Neutrophil (primary cell): ENCODE measurements around the gene CD34.

Experiments used
- H3K27ac ChIP-seq: fragments of 200-600 bp; sonication (generic); 2 replicates; pipeline ENCODE4 v1.5.1; 2016; ENCODE audit warnings: mild to moderate bottlenecking, moderate library complexity
- H3K27me3 ChIP-seq: fragments of 200-600 bp; sonication (generic); 2 replicates; pipeline ENCODE4 v1.6.0; 2016; ENCODE audit warnings: mild to moderate bottlenecking
- H3K36me3 ChIP-seq: fragments of 200-600 bp; sonication (generic); 2 replicates; pipeline ENCODE4 v1.5.1; 2017
- H3K4me1 ChIP-seq, 2 experiments: fragments of 200-600 bp in 1 of 2; sonication (generic) in 1 of 2; 1 replicate in 1 of 2; 2 replicates in 1 of 2; pipeline versions ENCODE4 v1.5.1 to v1.6.1; 2013 to 2016; ENCODE audit warnings: low read depth in 1 of 2, low read length in 1 of 2, mild to moderate bottlenecking in 1 of 2, moderate library complexity in 1 of 2; ENCODE audit not compliant: control insufficient read depth in 1 of 2, insufficient read depth in 1 of 2
- H3K4me3 ChIP-seq, 2 experiments: fragments of 200-600 bp in 1 of 2; sonication (generic) in 1 of 2; 1 replicate in 1 of 2; 2 replicates in 1 of 2; pipeline ENCODE4 v1.5.1; 2013 to 2016; ENCODE audit warnings: low read depth in 1 of 2, low read length in 1 of 2, mild to moderate bottlenecking in 1 of 2, moderate library complexity in 1 of 2
- H3K9me3 ChIP-seq: fragments of 200-600 bp; sonication (generic); 2 replicates; pipeline ENCODE4 v1.5.1; 2016
- TF ChIP-seq, protein P1 (sequence below): fragments of 200-600 bp; sonication (generic); IDR thresholded peaks from 2 replicates; pipeline ENCODE4 v1.5.1; 2016; ENCODE audit warnings: antibody characterized with exemption

CD34 gene

DNA sequence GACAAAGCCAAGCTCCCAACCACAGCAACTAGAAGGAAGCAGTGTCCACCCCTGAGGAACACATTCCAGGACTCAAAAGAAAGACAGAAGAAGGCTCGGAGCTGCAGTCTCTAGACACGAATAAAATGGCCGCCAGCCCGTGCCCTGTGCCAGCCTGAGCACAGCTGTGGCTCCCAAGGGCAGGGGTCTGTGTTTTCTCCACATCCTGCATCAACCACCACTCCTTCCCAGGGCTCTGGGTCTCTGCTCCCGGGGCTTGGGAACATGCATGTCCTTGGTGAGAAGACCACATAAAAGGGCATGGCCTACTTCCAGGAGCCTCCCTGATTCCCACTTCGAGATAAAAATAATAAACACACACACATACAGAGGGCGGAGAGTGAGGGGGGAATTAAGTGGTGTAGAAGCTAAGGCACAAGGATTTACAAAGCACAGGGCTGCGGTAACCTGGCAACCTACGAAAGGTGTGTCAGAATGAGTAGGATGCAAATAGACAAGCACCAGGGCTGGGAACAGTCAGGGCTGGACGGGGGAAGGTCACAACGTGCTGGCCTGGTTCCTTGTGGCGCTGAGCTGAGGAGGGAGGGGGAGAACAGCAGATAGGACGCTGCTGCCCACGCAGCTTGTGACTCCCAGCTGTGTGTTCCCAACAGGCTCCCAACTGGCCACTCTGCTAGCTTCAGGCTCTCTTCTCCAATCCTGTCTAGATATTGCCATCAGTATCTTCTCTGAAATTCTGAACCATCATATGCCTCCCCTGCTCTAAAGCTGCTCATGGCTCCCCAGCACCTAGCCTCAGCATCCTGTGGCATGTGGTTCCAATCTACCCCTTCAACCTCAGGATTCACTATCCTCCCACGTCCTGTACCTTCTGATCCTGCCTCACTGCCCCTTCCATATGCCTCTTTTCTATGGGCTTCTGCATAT, 72.5 kb downstream of the CD34 start:
- Histone ChIP-seq H3K9me3 (no peaks in the 10 kb centered on the region), H3K36me3 (peaks cover 3% of the 10 kb centered on the region), H3K27ac (no peak overlapping the region), H3K27me3 (no peaks in the 10 kb centered on the region), H3K4me1 (peaks cover 16 to 46% of the 10 kb centered on the region in 2 experiments), H3K4me3 (no peak overlapping the region)
- TF ChIP-seq, protein P1, sequence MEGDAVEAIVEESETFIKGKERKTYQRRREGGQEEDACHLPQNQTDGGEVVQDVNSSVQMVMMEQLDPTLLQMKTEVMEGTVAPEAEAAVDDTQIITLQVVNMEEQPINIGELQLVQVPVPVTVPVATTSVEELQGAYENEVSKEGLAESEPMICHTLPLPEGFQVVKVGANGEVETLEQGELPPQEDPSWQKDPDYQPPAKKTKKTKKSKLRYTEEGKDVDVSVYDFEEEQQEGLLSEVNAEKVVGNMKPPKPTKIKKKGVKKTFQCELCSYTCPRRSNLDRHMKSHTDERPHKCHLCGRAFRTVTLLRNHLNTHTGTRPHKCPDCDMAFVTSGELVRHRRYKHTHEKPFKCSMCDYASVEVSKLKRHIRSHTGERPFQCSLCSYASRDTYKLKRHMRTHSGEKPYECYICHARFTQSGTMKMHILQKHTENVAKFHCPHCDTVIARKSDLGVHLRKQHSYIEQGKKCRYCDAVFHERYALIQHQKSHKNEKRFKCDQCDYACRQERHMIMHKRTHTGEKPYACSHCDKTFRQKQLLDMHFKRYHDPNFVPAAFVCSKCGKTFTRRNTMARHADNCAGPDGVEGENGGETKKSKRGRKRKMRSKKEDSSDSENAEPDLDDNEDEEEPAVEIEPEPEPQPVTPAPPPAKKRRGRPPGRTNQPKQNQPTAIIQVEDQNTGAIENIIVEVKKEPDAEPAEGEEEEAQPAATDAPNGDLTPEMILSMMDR, result no peak

DNA sequence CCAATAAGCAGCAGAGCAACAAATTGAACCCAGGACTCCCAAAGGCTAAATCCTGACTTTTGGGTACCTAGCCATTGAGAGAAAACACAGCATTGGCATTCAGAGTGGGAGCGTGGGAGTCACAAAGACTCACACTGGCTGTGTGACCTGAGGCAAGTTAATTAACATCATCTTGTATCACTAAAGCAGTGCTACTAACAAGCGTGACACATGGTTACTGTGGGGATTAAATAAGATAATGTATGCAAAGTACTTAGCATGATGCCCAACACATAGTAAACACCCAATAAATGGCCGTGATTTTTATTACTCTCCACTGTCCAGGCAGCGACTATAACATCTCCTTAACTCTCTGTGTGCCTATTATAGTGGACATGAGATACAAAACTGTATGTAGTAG, 73.3 kb downstream of the CD34 start:
- Histone ChIP-seq H3K36me3 (peaks cover 3% of the 10 kb centered on the region), H3K27me3 (no peaks in the 10 kb centered on the region), H3K27ac (no peak overlapping the region), H3K9me3 (no peaks in the 10 kb centered on the region), H3K4me1 (peaks cover 18 to 46% of the 10 kb centered on the region in 2 experiments), H3K4me3 (no peak overlapping the region)
- TF ChIP-seq, protein P1, result no peak

DNA sequence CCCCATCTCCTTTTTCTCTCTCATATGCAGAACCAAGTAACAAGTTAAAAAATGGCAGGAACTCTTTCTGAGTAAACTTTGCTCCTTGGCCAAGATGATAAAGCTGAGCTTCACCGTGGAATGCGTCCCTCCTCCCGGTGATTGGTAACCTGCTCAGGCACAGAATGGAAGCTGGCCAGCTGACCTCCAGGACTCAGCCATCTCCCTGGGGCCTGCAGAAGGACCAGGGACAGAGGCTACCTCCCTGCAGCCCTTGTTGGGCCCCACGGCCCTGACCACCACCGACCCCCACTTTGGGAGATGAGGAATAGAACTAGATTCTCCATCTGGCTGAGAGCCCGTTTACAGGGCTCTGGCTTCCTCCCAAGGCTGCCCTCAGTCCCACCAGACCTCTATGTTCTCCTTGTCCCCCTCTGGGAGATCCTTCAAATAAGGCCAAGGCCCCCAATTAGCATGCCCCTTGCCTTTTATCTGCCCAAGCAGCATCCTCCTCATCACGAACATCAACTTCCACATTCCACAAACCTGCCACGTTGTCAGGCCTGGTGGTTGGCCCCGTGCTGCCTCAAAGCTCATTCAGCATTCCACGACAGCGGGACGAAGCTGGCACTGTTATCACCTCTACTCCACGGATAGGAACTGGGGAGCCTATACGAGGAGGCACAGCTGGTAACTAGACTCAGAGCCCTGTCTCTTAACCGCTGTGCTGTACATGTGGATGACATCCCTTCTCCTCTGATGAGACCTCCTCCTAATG, 74.2 kb downstream of the CD34 start:
- Histone ChIP-seq H3K27me3 (no peaks in the 10 kb centered on the region), H3K36me3 (no peaks in the 10 kb centered on the region), H3K27ac (peak overlapping the region; percentile 45), H3K4me1 (peaks cover 15 to 37% of the 10 kb centered on the region in 2 experiments), H3K4me3 (no peak overlapping the region), H3K9me3 (no peaks in the 10 kb centered on the region)
- TF ChIP-seq, protein P1, result no peak

DNA sequence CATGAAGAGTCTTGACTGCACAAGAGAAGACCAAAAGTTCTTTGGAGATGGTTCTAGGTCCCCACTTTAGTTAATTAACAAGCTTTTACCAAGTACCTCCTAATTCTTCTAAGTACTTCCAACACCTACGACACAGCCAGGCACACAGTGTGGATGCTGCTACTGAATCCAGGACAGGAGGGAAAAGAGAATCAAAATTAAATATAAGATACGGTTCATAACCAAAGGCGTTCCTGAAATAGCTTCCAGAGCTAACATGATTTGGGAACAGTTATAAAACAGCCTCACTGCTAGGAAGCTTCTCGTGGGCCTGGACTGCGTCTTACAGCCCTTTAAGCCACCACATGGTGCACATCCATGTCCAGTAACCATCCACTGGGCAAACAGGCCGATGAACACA, 75.0 kb downstream of the CD34 start:
- Histone ChIP-seq H3K27me3 (no peaks in the 10 kb centered on the region), H3K27ac (peak overlapping the region; percentile 45), H3K4me3 (no peak overlapping the region), H3K36me3 (no peaks in the 10 kb centered on the region), H3K9me3 (no peaks in the 10 kb centered on the region), H3K4me1 (peaks cover 10 to 29% of the 10 kb centered on the region in 2 experiments)
- TF ChIP-seq, protein P1, result no peak

DNA sequence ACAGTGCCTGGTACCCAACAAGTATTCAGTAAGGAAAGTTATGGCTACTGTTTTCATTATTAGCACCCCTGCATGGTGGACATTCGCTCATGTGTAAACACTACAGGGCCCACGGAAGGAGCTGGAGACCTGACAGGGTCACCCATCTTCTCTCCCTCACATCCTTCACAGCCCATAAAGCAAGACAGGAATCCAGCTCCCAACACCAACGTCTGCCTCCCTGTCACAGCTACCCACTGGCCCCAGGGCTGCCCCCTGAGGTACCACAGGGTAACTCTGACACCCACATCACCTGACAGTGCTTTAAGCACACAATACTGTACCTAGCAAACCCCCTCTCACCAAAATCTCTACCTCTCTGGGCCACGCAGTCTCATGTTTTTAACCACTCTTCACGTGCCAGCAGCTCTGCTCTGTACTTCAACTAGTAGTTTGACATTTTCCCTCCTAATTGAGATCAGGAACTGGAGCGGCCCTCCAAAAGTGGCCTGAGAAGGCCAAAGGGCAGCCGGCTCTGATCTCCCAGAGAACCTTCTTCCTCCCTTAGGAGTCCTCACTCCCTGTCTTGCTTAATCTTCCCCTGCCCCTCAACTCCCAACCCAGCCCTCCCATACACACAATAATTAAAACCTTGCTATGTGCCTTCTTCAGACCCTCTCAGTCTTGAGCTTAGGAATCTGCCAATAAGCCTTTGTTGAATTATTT, 76.8 kb downstream of the CD34 start:
- H3K27me3 ChIP-seq, result no peaks in the 10 kb centered on the region
- H3K4me3 ChIP-seq, result no peak overlapping the region
- H3K27ac ChIP-seq, result peak overlapping the region; percentile 59
- H3K9me3 ChIP-seq, result no peaks in the 10 kb centered on the region
- H3K4me1 ChIP-seq, result peaks cover 10 to 28% of the 10 kb centered on the region in 2 experiments
- no peaks in the 10 kb centered on the region for H3K36me3 ChIP-seq
- TF ChIP-seq, protein P1, result no peak
